Panc1 (cell line): ENCODE measurements around the gene JMJD1C. TPM values are rescaled to one million over a fixed set of nuclear protein-coding genes. Genes with fewer than 3 reads are reported as not detected.

Source experiments
- ATAC-seq: fragments of 200-7000 bp; cut with Tn5 transposase; 2 replicates; pipeline ENCODE4 v1.9.1; 2020; ENCODE audit warnings: mild to moderate bottlenecking, moderate library complexity
- BruUV-seq: library from RNA; stranded (reverse); fragments of 400-500 nt; replicated peaks from 2 replicates; lab custom pipeline; 2021; lab: Mats Ljungman, UMichigan
- CTCF ChIA-PET: fragments of 300-600 bp; sonication (Branson Sonifier 250); formaldehyde crosslinking; loops from one replicate; lab custom pipeline; 2022; ENCODE audit warnings: antibody characterized with exemption; lab: Charles Lee
- POLR2A ChIA-PET: fragments of 300-600 bp; sonication (Branson Sonifier 250); formaldehyde crosslinking; loops from one replicate; lab custom pipeline; 2022; ENCODE audit warnings: antibody characterized with exemption; lab: Charles Lee
- DNase-seq: peaks from one replicate; pipeline ENCODE4 v3.0.0-alpha.2; 2010; ENCODE audit warnings: low read depth, low spot score
- H3K27ac ChIP-seq: 2 replicates; pipeline ENCODE4 v1.5.1; 2011; ENCODE audit warnings: mild to moderate bottlenecking, low read length, inconsistent platforms
- H3K27me3 ChIP-seq: fragments of 200-500 bp; sonication (Bioruptor generic); 2 replicates; pipeline ENCODE4 v1.6.0; 2014; ENCODE audit warnings: low read length, inconsistent platforms; ENCODE audit not compliant: control insufficient read depth, insufficient read depth
- H3K36me3 ChIP-seq: fragments of 200-500 bp; sonication (Bioruptor generic); 2 replicates; pipeline ENCODE4 v1.5.1; 2014; ENCODE audit warnings: inconsistent platforms, mild to moderate bottlenecking, low read length, moderate library complexity; ENCODE audit not compliant: control insufficient read depth, insufficient read depth
- H3K4me1 ChIP-seq: 2 replicates; pipeline ENCODE4 v1.5.1; 2011; ENCODE audit warnings: inconsistent platforms, mild to moderate bottlenecking, low read length, moderate library complexity; ENCODE audit not compliant: control insufficient read depth, insufficient read depth
- H3K4me3 ChIP-seq, 2 experiments: 2 replicates each; pipeline ENCODE4 v1.5.1; 2011 to 2012; ENCODE audit warnings: low read depth in 2 of 2, low read length in 2 of 2, mild to moderate bottlenecking in 2 of 2, inconsistent platforms in 1 of 2, moderate library complexity in 1 of 2
- H3K9me3 ChIP-seq: fragments of 200-500 bp; sonication (Bioruptor generic); 2 replicates; pipeline ENCODE4 v1.5.1; 2014; ENCODE audit warnings: low read depth, mild to moderate bottlenecking, inconsistent platforms, low read length, moderate library complexity; ENCODE audit not compliant: control insufficient read depth, insufficient read depth
- CTCF ChIP-seq: fragments of 450-650 bp; IDR thresholded peaks from 2 replicates; pipeline ENCODE4 v1.5.1; 2017; ENCODE audit warnings: mild to moderate bottlenecking
- POLR2AphosphoS5 ChIP-seq: IDR thresholded peaks from 2 replicates; pipeline ENCODE4 v1.6.1; 2012; ENCODE audit warnings: mild to moderate bottlenecking, low read depth, low read length, moderate library complexity
- REST ChIP-seq, 2 experiments: IDR thresholded peaks; 2 replicates each; pipeline ENCODE4 v1.6.1; 2011 to 2012; ENCODE audit warnings: low read depth in 2 of 2, control low read depth in 1 of 2, low read length in 1 of 2, mild to moderate bottlenecking in 1 of 2, moderate library complexity in 1 of 2; ENCODE audit not compliant: insufficient read depth in 1 of 2
- SIN3A ChIP-seq: IDR thresholded peaks from 2 replicates; pipeline ENCODE4 v1.6.1; 2012; ENCODE audit warnings: low read depth, mild to moderate bottlenecking, low read length, moderate library complexity, borderline replicate concordance; ENCODE audit not compliant: insufficient read depth
- TCF7L2 ChIP-seq: IDR thresholded peaks from 2 replicates; pipeline ENCODE4 v1.6.1; 2011; ENCODE audit warnings: mild to moderate bottlenecking, low read depth, low read length, inconsistent platforms
- in situ Hi-C: cut with HindIII; loops from 2 replicates; pipeline ENCODE4 v1.10.0; 2016; ENCODE audit warnings: low sequenced_read_pairs, low pct_unique_long_range_greater_than_20kb
- intact Hi-C: fragments of 100-400 bp; cut with micrococcal nuclease; formaldehyde crosslinking; loops from one replicate; pipeline ENCODE4 v1.10.0; 2022; ENCODE audit not compliant: unreplicated experiment
- total RNA-seq: library from RNA; stranded (reverse); gene quantifications from one replicate; pipeline ENCODE4 v1.2.1, GENCODE V29; 2021; ENCODE audit not compliant: unreplicated experiment

The JMJD1C gene
- total RNA-seq, 1 experiment from 2014 or later = 88.3 TPM

GRCh38 chr10:63413429-63413828, 52.3 kb downstream of the JMJD1C start:
- in situ Hi-C loops = no loop called here
- H3K4me3 ChIP-seq = no peak overlapping the region
- no peak for TF ChIP-seq POLR2AphosphoS5
- TF ChIP-seq REST (IDR thresholded peaks at IDR 0.05; ENCODE audit: insufficient read depth in 1 of 2, low read depth in 2 of 2, low read length in 1 of 2) = no peak
- no peak for TF ChIP-seq TCF7L2
- TF ChIP-seq CTCF = no peak
- no peak for TF ChIP-seq SIN3A
- no peaks in the 10 kb centered on the region for H3K27me3 ChIP-seq
- H3K4me1 ChIP-seq = peaks cover 39% of the 10 kb centered on the region
- 0 out of 2 replicates have a peak, but pooled peaks cover under 1% of the 10 kb centered on the region for H3K36me3 ChIP-seq
- DNase-seq (no peak), ATAC-seq (no peak)
- CTCF ChIA-PET = no interaction called here
- H3K9me3 ChIP-seq = no peaks in the 10 kb centered on the region
- BruUV-seq = no TSS peak
- intact Hi-C loops = no loop called here
- H3K27ac ChIP-seq = no peak overlapping the region; the same call in 1 of the 2 replicates
- POLR2A ChIA-PET = no interaction called here

- CTCF ChIA-PET = no interaction called here
- ATAC-seq (no peak), DNase-seq (no peak)
- intact Hi-C loops (no loop called here), in situ Hi-C loops (no loop called here)
- H3K4me1 ChIP-seq = peaks cover 30% of the 10 kb centered on the region
- H3K27ac ChIP-seq = no peak overlapping the region
- POLR2A ChIA-PET = no interaction called here
- H3K9me3 ChIP-seq = no peaks in the 10 kb centered on the region
- TF ChIP-seq POLR2AphosphoS5 = no peak
- TF ChIP-seq CTCF = no peak
- TF ChIP-seq TCF7L2 = no peak
- no peak for TF ChIP-seq SIN3A
- TF ChIP-seq REST (IDR thresholded peaks at IDR 0.05; ENCODE audit: insufficient read depth in 1 of 2, low read depth in 2 of 2, low read length in 1 of 2) = no peak
- H3K36me3 ChIP-seq = 0 out of 2 replicates have a peak, but pooled peaks cover 2% of the 10 kb centered on the region
- H3K27me3 ChIP-seq = no peaks in the 10 kb centered on the region
- TSS peak; percentile 6 for BruUV-seq
- no peak overlapping the region for H3K4me3 ChIP-seq
Measured at GRCh38 chr10:63412304-63412703, 53.5 kb downstream of the JMJD1C start.
